NCI-H510A treated with DMSO at 0.1 percent for 48 hours (cell line): ENCODE results near the gene CD247.

Experiments
- DNase-seq: peaks from one replicate; lab custom pipeline; 2025; lab: John Stamatoyannopoulos, UW

Gene CD247

DNA sequence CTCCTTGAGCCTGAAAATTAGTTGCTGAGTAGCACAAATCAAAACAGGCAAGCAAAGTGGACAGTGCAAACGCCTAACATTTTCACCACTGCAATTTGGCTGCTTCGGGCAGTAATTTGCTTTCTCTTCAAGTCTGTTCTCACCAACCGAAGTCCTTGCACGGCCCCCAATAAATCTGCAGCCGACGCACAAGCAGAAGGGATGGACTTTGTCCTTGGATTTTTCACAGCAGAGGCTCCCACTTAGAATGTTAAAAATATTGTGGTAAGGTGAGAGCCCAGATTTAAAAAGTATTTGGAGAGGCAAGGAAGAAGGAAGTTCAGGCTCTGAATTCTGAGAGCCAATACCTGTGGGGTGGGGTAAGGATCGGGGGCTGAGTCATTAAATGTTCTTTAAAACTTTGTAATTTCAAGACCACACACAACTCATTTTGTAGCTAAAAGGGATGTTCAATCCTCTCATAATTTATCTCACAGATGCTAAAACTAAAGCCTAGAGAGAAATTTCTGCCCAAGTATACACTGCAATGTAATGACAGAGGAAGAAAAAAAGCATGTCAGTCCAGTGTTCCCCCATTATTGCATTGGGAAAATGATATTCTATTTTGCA is 6.2 kb downstream of the CD247 start:
- DNase-seq = no peak

DNA sequence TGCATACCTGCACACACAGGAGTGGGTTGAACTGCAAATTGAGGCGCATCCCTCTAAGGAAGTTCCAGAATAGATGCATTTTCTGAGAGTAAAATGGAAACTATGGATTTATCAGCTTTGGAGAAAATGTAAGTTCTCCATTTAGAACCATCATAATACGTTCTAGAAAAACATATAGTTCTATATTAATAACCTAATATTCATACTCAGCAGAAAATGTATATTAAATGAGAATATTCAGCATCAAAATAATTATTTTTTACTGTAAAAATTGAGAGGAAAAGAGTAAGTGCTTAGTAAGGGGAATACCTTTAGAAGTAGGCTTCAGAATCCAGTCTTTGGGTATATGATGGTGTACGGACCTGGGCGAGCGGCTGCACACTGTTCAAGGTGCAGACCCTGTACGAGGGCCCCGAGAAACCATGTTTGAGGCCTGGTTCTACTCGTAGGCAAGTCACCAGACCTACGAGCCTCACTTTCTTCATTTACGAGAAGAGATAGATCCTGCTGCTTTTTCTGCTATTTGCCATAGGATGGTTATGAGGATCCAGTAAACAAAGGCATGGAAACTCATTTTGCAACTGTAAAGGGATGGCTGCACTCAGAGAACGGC is 6.8 kb downstream of the CD247 start:
- no peak for DNase-seq

DNA sequence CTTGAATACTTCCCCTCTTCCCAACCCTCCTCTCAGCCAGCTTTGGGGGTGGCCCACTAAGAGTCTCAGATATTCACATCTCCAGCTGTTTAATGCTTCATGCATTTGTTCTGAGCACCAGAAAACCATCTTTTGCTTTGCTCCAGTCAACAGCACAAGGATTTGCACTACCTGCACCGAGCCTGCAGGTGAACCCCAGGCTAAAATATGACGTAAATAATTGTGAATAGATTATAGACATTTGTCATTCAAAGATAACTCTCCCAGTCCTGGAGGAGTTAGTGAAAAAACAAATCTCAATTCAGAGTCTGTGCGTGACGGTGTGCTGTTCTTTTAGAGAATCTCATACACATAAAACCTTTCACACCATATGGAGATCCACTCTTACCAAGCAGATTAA is 7.4 kb downstream of the CD247 start:
- no peak for DNase-seq

DNA sequence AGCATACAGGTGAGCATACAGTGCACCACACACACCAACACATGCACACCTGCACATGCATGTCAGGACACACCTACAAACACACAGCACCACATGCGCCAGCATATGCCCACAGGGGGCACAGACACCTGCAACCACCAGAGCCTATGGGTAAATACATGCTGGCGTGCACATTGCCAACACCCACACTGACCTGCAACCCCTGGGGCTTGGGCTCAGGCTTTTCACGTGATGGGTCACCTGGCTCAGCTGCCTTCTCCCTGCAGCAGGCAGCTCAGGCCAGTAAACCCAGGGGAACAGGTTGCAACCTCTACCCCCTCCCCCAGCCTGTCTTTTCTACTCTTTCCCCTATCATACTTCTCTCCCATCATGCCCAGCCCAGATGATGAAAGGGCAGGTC is 8.1 kb downstream of the CD247 start:
- no peak for DNase-seq

DNA sequence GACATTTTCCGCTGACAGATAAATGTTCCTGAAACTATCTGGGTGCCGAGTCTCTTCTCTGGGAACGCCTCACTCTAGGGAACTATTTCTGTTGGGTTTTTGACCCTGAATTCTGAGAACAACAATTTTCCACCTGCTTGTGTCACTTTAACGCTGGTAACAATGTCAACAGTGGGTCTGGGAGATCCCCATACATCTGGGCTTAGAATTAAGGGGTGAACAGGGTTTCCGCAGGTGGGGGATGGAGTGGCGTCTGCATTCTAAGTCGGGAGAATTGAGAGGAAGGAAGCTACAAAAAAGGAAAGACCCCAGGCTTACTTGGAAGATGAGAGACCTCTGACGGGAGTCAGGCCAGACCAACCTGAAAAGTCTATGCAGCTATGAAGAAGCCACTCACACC is 8.7 kb downstream of the CD247 start:
- no peak for DNase-seq

DNA sequence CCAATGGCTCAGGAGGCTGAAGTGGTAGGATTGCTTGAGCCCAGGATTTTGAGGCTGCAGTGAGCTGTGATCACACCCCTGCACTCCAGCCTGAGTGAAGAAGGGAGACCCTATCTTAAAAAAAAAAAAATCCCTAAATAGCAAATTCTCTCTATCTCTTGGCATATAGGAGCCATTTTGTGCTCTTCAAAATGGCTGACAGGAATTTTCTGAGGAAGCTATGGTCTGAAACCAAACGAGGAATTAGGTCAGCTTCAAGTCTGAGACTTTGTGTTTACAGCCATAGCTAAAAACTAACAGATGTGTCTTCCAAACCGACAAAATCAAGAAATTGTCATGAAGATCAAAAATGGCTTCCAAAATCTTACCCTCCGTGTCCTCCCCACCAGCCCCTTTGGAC is 10.6 kb downstream of the CD247 start:
- no peak for DNase-seq

DNA sequence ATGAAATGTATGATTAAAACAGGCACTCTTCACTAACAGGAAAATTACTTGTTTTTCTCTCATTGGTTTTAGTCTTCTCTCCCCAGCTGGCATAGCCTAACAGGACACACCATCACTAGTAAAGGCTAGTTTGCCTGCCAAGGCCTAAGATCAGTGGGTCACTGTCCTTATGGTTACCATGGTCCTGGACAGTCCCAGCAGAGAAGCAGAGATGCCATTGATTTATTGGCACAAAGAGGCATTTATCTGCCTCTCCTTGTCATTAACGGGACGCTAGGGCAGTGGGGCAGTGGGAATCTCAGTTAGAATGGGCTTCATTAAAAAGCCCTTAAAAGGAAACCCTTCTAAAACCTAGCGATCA is 13.9 kb downstream of the CD247 start:
- no peak for DNase-seq

DNA sequence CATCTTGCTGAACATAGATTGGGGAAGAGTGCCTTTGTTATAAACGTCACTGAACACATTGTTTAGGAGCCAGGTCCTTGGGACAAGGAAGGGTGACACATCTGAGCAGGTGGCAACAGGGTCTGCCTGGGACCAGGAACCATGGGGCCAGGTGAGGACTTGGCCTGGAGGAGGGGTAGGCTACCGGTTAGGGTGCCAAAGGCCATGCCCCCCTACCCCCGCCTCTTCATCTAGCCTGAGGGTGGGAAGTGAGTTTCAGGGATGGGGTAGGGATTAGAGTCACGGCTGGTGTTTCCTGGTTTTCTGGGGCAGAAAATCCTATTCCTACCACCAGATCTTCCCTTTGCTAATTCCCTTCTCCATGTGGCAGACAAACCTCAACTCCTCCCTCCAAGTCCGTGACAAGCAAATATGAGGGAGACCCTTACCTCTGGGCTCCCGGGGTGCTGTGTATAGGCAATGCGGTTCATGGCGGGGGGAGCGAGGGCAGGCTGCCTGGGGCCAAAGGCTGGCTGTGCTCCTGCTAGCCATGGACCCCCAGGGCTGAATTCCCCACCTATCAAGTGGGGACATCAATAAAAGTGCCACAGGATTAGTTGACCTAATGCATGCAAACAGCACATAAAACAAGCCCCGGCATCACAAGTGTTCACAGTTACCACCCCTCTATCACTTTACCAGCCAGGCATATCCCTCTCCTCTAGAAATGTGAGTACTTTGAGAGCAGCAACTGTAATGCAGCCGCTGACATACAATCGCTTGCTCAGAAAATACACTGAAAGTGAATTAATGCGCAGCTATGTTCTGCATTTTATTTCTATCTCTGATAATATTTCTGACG is 14.5 kb downstream of the CD247 start:
- DNase-seq = no peak

DNA sequence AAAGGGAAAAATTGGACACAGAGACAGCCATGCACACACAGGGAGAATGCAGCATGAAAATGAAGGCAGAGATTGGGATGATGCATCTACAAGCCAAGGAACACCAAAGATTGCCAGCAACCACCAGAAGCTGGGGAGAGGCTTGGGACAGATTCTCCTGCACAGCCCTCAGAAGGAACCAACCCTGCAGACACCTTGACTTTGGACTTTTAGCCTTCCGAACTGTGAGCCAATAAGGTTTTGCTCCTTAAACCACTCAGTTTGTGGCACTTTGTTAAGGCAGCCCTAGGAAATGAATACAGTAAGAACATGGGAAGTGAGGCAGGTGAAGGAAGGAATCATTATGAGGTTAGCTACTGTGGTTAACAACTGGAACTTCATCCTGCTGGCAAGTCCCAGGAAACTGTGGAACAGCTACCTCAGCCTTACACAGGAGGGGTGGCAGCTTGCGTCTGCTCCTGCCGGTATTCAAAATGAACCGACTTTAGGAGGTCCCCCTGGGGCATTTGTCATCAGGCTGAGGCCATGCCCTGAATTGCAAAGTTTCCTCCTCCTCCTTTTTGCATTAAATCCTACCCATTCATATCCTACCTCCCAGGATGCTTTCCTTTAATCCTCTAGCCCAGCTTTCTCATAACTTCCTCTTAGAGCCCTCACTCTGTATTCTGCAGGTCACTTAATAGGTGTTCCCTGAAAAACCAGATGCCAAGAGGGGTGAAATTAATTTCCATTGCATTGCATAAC is 15.4 kb downstream of the CD247 start:
- no peak for DNase-seq

DNA sequence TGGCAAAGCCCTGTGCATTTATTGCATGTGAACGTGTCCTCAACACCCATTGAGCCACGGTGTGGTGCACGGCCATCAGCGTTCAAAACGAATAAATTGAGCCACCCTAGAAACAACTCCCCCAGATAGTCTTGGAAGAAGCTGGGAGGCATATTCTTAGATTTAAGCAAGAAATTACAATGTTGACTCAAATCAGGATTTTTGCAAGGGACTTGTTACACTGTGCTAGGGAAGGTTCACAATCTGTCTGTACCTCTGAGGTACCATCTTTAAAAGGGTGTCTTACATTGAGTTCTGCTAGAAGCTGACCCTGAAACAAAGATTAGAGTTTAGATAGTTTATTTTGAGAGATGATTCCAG is 16.2 kb downstream of the CD247 start:
- no peak for DNase-seq

DNA sequence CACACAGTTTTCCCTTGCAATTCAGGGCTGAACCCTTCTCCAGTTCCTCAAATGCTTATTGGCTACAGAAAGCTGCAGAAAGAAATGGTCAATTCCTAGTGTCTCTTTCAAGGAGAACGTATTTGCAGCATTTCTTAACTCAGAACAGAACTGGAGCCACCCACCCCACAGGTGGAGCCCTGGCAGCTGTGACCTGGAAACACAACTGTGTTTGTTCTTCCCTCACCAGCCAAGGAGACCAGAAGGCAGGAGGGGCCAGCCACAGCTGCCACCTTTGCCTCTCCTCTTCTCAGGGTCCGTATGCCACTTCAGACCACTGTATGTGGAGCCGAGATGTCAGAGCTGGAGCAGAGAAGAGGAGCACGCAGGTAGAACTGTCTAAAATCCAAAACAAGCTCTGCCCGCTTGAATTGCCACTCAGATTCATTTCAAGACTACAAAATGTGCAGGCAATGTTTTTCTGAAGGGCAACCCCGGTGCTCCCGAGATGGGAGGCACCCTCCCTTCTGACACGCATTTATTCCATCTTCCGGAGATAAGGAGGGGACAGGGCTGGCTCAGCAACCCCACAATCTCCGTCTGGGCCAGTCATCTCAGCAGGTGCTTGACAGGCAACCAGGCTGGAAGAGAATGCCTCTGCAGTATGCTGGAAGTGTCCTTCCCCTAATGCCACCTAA is 16.7 kb downstream of the CD247 start:
- peak; percentile 4 for DNase-seq

DNA sequence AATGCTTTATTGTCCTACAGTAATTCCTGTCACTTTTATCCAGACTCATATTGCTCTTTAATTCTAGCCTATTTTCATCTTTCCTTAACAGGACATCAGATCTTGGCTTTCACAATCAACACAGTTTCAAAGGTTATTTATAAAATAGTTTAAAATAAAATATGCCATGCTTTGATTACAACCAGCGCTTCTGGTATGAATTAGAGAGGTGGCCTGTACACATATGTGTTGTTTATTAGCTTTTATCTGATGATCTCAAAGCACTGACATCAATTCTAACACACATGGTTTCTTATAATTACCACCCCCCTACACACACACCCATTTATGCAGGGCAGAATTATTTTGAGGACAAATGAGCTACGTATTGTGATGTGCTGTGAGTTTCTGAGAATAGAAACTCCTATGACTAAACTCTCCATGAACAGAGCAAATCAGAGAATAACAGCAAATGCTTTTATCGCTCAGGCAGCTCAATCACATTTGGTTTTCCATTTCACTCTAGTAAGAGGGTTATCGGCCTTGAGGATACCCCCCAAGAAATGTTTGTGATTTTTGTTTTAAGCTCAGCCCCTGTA is 18.0 kb downstream of the CD247 start:
- no peak for DNase-seq

DNA sequence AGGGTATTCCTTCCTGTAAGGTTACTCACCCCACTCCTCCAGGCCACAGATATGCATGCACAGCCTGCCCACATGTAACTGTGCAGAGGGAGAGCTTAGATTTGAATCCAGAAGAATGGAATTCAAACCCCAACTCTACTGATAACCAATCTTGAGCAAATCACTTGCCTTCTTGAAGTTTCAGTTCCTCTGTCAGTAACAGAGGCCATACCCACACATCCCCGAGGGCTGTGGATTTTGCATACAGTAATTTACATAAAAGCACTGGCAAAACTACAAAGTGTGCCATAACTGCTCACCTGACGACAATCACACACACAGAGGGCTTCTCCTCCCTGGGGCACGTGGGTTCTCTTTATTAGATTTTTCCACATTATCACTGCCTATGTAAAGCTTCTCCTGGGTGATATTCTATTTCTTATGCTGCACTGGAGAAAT is 18.6 kb downstream of the CD247 start:
- DNase-seq = no peak

DNA sequence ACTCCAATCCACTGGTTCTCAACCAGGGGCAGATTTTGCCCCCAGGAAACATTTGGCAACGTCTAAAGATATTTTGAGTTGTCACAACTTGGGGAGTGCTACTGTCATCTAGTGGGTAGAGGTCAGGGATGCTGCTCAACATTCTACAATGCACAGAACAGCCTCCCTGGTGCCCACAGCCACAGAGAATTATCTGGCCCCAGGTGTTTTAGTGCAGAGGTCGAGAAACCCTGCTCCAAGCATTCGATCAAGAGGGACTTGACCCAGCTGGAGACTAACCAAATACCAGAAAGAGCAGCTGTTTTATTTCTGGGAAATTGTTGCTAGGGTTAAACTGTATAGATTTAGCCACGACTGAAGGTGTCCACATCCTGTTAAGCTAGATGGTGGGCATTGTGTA is 19.2 kb downstream of the CD247 start:
- no peak for DNase-seq

DNA sequence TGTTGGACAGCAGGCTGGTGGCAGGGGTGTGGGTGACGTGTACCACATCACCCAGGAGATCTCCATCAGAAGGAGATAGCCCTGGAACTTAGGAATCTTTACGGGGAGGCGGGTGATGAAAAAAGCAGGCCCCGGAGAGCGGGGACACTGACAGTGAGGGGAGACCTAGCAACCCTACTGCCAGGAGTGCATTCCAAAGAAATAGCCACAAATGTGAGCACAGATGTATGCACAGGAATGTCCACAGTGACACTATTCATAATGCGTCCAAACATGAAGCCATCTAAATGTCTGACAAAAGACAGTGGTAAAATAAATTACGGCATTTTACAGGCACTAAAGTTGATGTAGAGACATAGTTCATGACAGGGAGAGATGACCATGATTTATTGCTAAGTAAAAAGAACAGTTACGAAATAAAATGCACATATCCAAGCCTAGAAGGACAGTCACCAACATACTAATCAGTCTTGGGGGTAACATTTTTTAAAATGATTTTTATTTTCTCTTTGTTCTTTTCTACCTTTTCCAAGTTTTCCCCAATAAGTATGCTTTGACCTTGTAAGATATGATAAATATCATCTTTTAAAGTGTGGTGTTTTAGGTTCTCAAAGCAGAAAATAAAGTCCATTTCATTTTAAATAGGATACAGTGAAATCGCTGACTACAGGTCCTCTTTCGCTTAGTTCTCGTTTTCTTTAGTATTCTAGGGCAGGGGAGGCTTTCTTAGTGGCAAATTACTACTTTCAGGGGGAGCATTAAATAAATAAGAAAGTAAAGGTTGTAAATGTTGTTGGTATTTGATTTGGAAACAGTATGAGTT is 21.3 kb downstream of the CD247 start:
- no peak for DNase-seq

DNA sequence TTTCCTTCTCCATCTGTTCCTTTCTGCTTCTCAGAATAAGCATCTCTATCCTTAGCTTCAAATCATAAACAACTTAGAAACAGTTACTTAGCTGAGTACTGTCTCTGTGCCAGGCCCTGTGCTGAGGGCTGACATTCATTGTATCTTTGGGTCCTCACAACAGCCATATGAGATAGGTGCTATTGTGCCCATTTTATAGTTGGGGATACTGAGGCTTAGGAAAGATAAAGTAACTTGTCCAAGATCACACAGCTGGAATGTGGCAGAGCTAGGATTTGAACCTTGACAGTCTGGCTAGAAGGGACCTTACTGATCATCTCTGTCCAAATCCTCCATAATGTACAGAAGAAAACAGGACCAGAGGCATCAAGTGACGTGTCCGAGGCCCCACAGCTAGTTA is 25.0 kb downstream of the CD247 start:
- DNase-seq = no peak

DNA sequence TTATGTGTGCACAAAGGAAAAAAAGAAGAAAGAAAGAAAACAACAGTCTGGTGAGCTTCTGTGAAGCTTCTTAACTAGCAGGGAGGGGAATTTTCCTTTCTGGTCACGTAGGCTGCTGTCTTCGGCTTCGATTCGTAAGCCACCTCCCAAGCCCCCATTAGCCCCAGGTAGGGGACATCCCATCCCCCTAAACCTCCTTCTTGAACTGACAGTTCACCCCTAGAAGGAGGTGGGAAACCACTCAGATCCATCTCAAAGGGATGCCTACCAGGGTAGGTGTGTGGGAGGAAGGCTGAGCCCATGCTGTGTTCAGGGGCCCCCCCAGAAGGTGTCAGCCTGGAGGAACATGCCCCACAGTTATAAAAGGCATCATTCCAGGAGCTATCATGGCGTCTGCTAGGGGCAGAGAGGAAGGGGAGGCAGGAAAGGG is 25.8 kb downstream of the CD247 start:
- no peak for DNase-seq

DNA sequence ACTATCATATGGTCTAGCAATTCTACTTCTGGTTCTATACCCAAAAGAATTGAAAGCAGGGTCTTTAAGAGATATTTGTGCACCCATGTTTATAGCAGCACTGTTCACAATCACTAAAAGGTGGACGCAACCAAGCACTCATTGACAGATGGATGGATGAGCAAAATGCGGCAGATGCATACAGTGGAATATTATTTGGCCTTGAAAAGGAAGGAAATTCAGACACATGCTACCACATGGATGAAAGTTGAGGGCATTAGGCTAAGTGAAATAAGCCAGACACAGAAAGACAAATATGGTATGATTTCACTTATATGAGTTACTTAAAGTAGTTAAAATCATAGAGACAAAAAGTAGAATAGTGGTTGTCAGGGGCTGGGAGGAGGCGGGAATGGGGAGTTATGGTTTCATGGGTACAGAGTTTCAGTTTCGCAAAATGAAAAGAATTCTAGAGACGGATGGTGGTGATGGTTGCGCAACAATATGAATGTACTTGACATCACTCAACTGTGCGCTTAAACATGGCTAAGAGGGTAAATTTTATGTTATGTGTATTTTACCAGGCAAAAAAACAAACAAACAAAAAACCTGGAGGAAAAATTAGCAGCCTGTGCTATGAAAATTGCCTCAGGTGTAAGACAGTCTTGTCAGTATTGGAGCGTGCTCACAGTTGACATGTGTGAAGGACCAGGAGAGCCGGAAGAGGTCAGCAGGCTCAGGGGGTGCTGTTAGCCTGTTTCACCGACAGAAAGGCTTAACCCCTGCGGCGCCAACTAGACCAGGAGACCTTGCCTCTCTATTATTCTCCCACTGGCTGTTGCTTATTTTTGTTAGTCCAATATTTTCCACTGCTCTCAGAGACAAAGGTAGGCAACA is 26.5 kb downstream of the CD247 start:
- peak; percentile 17 for DNase-seq

DNA sequence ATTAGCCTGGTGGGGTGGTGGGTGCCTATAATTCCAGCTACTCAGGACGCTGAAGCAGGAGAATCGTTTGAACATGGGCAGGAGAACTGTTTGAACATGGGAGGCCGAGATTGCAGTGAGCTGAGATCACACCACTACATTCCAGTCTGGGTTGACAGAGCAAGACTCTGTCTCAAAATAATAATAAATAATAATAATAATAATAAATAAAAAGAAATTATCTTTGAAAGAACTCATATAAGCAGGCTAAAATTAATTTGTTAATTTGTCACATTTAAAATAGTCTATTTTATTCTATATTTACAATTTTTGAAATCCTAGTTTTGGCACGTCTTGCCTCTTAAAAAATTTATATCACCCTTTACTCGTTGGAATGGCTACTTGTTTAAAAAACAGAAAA is 27.6 kb downstream of the CD247 start:
- DNase-seq = no peak
